GM13976 (cell line): Measurements from ENCODE around the gene ZNF160.
"Not testable (repeated sequence)": the region's sequence is repeated elsewhere in the genome, so short reads cannot be mapped to it uniquely, and the experiment has no call there.

Experiments
- DNase-seq: peaks from one replicate; pipeline ENCODE4 v3.0.0; 2012; ENCODE audit warnings: low spot score
- in situ Hi-C: fragments of 300-500 bp; cut with MboI; formaldehyde crosslinking; loops from one replicate; pipeline ENCODE4 v1.12.0; 2022; ENCODE audit warnings: low sequenced_read_pairs, mixed read lengths, inconsistent platforms; ENCODE audit not compliant: unreplicated experiment
- TF ChIP-seq, protein P1 (sequence below): IDR thresholded peaks from 2 replicates; pipeline ENCODE4 v1.5.1; 2012; ENCODE audit warnings: borderline replicate concordance, mild to moderate bottlenecking; ENCODE audit not compliant: insufficient read depth; ENCODE audit errors: extremely low read depth, missing control alignments, control extremely low read depth

ZNF160 gene

DNA sequence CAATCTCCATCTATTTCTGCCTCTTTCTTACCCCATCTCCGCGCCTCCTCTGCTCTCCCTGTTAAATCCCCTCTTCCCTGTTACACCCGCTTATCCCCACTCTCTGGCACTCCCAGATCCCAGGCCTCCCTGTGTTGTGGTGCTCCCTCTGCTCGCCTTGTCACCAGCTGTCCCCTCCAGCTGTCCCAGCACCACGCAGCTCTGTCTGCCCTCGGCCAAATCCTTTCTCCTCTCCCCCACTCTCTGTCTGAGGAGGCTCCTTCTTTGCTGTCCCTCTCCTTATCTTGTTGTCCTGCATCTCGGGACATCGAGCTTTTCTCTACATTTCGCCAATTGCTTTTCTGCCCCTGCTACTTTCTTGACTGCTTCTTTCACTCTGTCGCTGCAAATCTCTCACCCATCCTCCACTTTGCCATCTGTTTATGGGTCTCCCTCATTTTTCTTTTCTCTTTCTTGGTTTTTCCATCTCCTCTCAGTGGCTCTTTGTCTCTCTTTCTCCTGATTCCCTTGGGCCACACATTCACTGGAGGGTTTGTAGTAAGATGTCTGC, 941 bp downstream of the ZNF160 start:
- in situ Hi-C loops, result no loop called here
- no peak for DNase-seq
- TF ChIP-seq, protein P1, sequence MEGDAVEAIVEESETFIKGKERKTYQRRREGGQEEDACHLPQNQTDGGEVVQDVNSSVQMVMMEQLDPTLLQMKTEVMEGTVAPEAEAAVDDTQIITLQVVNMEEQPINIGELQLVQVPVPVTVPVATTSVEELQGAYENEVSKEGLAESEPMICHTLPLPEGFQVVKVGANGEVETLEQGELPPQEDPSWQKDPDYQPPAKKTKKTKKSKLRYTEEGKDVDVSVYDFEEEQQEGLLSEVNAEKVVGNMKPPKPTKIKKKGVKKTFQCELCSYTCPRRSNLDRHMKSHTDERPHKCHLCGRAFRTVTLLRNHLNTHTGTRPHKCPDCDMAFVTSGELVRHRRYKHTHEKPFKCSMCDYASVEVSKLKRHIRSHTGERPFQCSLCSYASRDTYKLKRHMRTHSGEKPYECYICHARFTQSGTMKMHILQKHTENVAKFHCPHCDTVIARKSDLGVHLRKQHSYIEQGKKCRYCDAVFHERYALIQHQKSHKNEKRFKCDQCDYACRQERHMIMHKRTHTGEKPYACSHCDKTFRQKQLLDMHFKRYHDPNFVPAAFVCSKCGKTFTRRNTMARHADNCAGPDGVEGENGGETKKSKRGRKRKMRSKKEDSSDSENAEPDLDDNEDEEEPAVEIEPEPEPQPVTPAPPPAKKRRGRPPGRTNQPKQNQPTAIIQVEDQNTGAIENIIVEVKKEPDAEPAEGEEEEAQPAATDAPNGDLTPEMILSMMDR, result no peak

GRCh38 chr19:53101518-53101917, 1.7 kb downstream of the ZNF160 start:
- in situ Hi-C loops, result no loop called here
- no peak for DNase-seq
- TF ChIP-seq, protein P1, result no peak

DNA sequence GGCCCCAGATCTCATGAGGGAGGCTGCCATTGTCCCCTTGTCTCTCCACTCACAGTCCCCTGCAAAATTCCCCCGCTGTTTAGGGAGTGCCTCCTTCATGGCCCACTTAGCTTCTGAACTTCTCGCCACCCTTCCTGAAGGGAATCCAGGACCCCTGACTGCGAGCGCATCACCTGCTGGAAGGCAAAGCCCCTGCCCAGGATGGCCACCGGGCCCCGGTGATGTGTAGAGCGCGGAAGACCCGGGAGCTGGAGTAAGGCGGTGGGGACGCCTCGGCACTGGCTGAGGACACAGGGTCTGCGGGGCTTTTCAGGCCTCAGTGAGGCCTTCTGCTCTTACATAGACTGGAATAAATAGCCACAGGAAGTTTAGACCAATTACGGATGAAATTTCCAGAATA, 4.7 kb downstream of the ZNF160 start:
- in situ Hi-C loops, DNase-seq: not testable (repeated sequence)

- DNase-seq, in situ Hi-C loops: not testable (repeated sequence)
Observed at GRCh38 chr19:53096982-53097690, 6.1 kb downstream of the ZNF160 start.

- DNase-seq, in situ Hi-C loops: not testable (repeated sequence)
Observed at GRCh38 chr19:53096579-53096978, 6.6 kb downstream of the ZNF160 start.

- DNase-seq, result no peak
- in situ Hi-C loops, result no loop called here
- TF ChIP-seq, protein P1, result no peak
Observed at GRCh38 chr19:53094754-53095575, 8.3 kb downstream of the ZNF160 start.

- in situ Hi-C loops, result no loop called here
- no peak for DNase-seq
- TF ChIP-seq, protein P1, result no peak
Observed at GRCh38 chr19:53092723-53093122, 10.5 kb downstream of the ZNF160 start.
